Measurements from ENCODE around the gene C6orf62. TPM values are rescaled to one million over a fixed set of nuclear protein-coding genes. Genes with fewer than 3 reads are reported as not detected.
A peak's percentile ranks its signal among the peaks of the same experiment; 100 is the strongest.

C6orf62 gene
- total RNA-seq, 2 donors from 2014 or later = 95.1 to 115 TPM

DNA sequence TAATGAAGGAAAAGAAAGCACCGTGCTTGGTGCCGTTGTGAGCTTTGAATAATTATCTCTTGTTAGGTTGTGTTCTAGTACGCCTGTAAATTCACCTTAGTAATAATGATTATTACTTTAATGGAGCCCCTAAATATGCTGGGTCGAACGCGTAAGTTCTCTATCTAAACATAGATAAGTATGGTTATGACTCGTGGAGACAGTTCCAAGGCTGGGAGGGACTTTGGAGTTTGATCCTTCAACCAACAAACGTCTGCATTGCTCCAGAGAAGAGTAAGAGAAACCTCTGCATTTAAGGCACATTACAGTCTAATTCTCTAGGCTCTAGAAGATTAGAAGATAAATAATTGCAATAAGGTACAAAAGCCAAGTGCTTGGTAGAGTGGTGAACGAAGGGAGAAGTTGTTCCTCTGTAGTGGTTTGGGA is 51.6 kb downstream of the C6orf62 start:
- DNase-seq (ENCODE audit: low spot score) = no peak
- Histone ChIP-seq H3K27me3 (replicated peaks; ENCODE audit: insufficient read depth) (no peaks in the 10 kb centered on the region), H3K4me1 (replicated peaks) (peaks cover 10% of the 10 kb centered on the region), H3K27ac (peak overlapping the region; percentile 90 to 93), H3K9me3 (no peaks in the 10 kb centered on the region), H3K4me3 (peak overlapping the region; percentile 77 to 78), H3K36me3 (no peaks in the 10 kb centered on the region)
- no peak for TF ChIP-seq POLR2AphosphoS5 (IDR thresholded peaks at IDR 0.05)
- TF ChIP-seq POLR2A (IDR thresholded peaks at IDR 0.05) = no peak
- TF ChIP-seq CTCF (IDR thresholded peaks at IDR 0.05) = no peak
- intact Hi-C loops (cut with DNase I) = loop anchor here (2.0 kb wide), 1 partner anchor 53 kb away; no protein-coding TSS in a partner anchor
- WGBS = 1% methylated on average over 9 of the region's 9 CpGs

DNA sequence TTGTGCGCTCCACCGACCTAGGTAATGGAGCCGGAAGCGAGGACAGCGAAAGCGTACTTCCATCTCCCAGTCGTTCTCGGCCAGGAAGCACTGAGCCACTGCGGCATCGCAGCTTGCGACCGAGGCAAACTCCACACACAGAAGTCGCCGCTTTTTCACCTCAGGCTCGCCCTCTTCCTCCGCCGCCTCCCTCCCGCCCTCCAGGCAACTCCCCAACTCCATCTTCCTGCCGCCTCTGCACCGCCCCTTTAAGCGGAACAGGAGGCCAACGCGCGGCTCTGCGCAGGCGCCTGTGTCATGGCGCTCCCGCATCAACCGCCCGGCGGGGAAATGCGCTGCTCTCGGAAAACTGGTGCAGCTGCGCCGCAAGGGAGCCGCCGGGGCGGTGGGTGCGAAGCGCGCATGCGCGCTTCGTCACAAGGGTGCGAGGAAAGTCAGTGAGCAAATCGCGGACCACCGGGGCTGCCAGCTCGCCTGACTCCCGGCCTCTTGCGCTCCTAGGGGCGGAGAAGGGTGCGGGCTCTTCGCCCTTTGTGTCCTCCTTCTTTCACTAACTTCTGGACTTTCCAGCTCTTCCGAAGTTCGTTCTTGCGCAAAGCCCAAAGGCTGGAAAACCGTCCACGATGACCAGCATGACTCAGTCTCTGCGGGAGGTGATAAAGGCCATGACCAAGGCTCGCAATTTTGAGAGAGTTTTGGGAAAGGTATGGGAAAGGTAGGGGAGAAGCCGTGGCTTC is 52.1 kb downstream of the C6orf62 start, which contains the start of the genes ACOT13 and TDP2:
ACOT13 (plus strand) TSS at position 437 of the 737 bp plus-strand sequence; CDS start at position 624, 187 bp downstream.
TDP2 (minus strand) TSS at position 259 of the 737 bp plus-strand sequence; CDS start at position 222, 37 bp downstream.
- WGBS = under 1% methylated on average over 60 of the region's 62 CpGs
- TF ChIP-seq POLR2AphosphoS5 (IDR thresholded peaks at IDR 0.05) (peak; percentile 97), POLR2A (IDR thresholded peaks at IDR 0.05) (peak; percentile 89), CTCF (IDR thresholded peaks at IDR 0.05) (peak in 3 of 4 experiments; percentile 42 to 63 (median 62))
- Histone ChIP-seq H3K27ac (peak within 1 kb of the TSS; percentile 90 to 93), H3K4me3 (peak within 1 kb of the TSS; percentile 77 to 78), H3K4me1 (replicated peaks) (peaks cover 14% of the 10 kb centered on the region), H3K36me3 (no peaks in the 10 kb centered on the region), H3K9me3 (no peaks in the 10 kb centered on the region), H3K27me3 (replicated peaks; ENCODE audit: insufficient read depth) (no peaks in the 10 kb centered on the region)
- peak; percentile 92 for DNase-seq (ENCODE audit: low spot score)
- intact Hi-C loops (cut with DNase I) = loop anchor here (2.0 kb wide), 1 partner anchor 54 kb away; no protein-coding TSS in a partner anchor

DNA sequence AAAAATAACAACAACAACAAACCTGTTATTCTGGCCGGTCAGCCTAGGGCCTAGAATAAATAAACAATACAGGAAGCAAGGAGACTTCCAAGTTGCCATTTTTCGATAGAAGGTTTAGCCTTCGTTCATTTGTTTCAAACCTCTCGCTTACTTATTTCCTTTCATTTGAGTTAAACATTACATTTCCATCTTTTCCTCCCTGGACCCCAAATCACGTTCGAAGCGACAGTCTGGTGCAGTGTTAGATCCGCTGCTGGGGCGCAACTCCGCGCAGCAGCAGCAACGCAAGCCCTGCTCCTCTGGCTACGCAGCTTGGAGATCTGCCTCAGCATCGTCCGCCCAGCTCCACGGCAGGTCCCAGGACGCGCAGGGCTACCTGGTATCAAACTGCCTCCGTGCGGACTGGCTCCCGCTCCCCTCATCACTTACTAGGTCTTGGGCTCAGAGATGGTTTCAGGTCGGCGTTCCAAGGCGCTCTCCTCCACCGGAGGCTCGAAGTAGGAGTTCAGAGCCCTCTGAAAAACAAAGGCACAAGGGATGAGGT is 52.8 kb downstream of the C6orf62 start:
- no peak for TF ChIP-seq POLR2AphosphoS5 (IDR thresholded peaks at IDR 0.05)
- no peak for TF ChIP-seq POLR2A (IDR thresholded peaks at IDR 0.05)
- no peak for TF ChIP-seq CTCF (IDR thresholded peaks at IDR 0.05)
- H3K4me1 ChIP-seq (replicated peaks) = peaks cover 14% of the 10 kb centered on the region
- peak overlapping the region; percentile 90 to 93 for H3K27ac ChIP-seq
- peak overlapping the region; percentile 77 to 78 for H3K4me3 ChIP-seq
- intact Hi-C loops (cut with DNase I) = loop anchor here (2.0 kb wide), 1 partner anchor 55 kb away; no protein-coding TSS in a partner anchor
- H3K36me3 ChIP-seq = no peaks in the 10 kb centered on the region
- peak; percentile 43 for DNase-seq (ENCODE audit: low spot score)
- H3K27me3 ChIP-seq (replicated peaks; ENCODE audit: insufficient read depth) = no peaks in the 10 kb centered on the region
- H3K9me3 ChIP-seq = no peaks in the 10 kb centered on the region
- under 1% methylated on average over 26 of the region's 26 CpGs for WGBS

- peak overlapping the region; percentile 90 to 93 for H3K27ac ChIP-seq
- intact Hi-C loops (cut with DNase I) = no loop called here
- H3K27me3 ChIP-seq (replicated peaks; ENCODE audit: insufficient read depth) = no peaks in the 10 kb centered on the region
- no peaks in the 10 kb centered on the region for H3K36me3 ChIP-seq
- no peaks in the 10 kb centered on the region for H3K9me3 ChIP-seq
- no peak for DNase-seq (ENCODE audit: low spot score)
- 66% methylated on average over 7 of the region's 7 CpGs for WGBS
- H3K4me3 ChIP-seq = peak overlapping the region in 1 of 2 donors; percentile 78
- peaks cover 14% of the 10 kb centered on the region for H3K4me1 ChIP-seq (replicated peaks)
- TF ChIP-seq POLR2AphosphoS5 (IDR thresholded peaks at IDR 0.05) = no peak
- TF ChIP-seq CTCF (IDR thresholded peaks at IDR 0.05) = no peak
- TF ChIP-seq POLR2A (IDR thresholded peaks at IDR 0.05) = no peak
Measured at GRCh38 chr6:24664046-24664987, 54.6 kb downstream of the C6orf62 start.

Measured in prostate gland (tissue), 2 donors.